ENCODE results near the gene ASCC3.

DNA sequence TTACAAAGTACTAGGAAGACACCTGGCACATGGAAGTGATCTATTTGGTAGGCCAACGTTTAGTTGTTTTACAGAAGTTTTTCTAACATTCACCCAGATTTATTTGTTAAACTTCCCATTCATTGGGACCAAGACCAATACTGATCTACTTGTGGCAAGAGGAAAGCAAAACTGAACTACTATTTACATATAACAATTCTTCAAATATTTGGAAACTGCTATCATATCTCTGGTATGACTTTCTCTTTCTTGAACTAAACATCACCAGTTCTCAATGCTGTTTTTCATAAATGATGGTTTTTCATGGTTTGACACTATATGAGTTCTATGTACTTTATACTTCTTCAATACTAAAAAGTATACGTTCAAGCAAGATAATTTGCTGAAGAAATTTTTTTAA, 189.2 kb downstream of the ASCC3 start:
- TF ChIP-seq, protein P1, sequence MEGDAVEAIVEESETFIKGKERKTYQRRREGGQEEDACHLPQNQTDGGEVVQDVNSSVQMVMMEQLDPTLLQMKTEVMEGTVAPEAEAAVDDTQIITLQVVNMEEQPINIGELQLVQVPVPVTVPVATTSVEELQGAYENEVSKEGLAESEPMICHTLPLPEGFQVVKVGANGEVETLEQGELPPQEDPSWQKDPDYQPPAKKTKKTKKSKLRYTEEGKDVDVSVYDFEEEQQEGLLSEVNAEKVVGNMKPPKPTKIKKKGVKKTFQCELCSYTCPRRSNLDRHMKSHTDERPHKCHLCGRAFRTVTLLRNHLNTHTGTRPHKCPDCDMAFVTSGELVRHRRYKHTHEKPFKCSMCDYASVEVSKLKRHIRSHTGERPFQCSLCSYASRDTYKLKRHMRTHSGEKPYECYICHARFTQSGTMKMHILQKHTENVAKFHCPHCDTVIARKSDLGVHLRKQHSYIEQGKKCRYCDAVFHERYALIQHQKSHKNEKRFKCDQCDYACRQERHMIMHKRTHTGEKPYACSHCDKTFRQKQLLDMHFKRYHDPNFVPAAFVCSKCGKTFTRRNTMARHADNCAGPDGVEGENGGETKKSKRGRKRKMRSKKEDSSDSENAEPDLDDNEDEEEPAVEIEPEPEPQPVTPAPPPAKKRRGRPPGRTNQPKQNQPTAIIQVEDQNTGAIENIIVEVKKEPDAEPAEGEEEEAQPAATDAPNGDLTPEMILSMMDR (IDR thresholded peaks at IDR 0.05), result no peak
- no peak for TF ChIP-seq POLR2A (IDR thresholded peaks at IDR 0.05)
- no peak for TF ChIP-seq EP300 (IDR thresholded peaks at IDR 0.05)

All from tibial nerve (tissue), 4 donors.